ENCODE measurements around the gene PPIA. TPM values are rescaled to one million over a fixed set of nuclear protein-coding genes. Genes with fewer than 3 reads are reported as not detected.

PPIA gene
- total RNA-seq, 1 experiment from 2014 or later: 2,409 TPM

DNA sequence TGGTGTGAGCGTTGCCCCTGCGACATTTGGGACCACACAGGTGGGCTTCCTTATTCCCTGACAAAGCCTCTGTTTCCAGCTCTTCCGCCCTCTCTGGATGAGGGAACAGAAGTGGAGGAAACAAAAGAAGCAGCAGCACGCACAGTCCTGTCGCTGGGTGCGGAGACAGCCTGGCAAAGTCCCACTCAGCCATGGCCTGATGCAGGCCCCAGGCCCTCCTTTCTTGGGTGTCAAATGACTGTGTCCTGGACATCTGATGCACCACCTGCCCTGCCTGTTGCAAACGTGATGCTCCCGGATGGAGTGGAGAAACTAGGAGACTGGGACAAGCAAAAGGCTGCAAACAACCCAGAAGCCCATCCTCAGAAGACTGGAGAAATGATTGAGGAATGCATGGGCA is 27.1 kb upstream of the PPIA start:
- H2BK12ac ChIP-seq (ENCODE audit: insufficient read length, low read depth, low read length): no peak overlapping the region
- no peaks in the 10 kb centered on the region for H3K27me3 ChIP-seq (ENCODE audit: insufficient read depth, low read length)
- no peak overlapping the region for H3K56ac ChIP-seq (ENCODE audit: insufficient read length, low read depth, low read length)
- H3K27ac ChIP-seq (ENCODE audit: insufficient read length, low read depth, low read length): no peak overlapping the region
- Mint-ChIP-seq H3K27me3 (ENCODE audit: low read depth) (peaks cover 4% of the 10 kb centered on the region), H3K27ac (peak overlapping the region in 2 of 3 experiments; percentile 25 to 81; a peak in 4 of 7 replicates), H3K36me3 (ENCODE audit: insufficient read depth in 1 of 3, low read depth in 3 of 3) (peaks cover 17 to 50% (median 47%) of the 10 kb centered on the region in 3 experiments; a peak in 6 of 7 replicates), H3K9me3 (peaks cover 0 to 4% of the 10 kb centered on the region in 2 experiments; a peak in 1 of 5 replicates), H3K4me3 (no peak overlapping the region), H3K4me1 (peaks cover 11 to 16% of the 10 kb centered on the region in 2 experiments)
- no peaks in the 10 kb centered on the region for H3K9me3 ChIP-seq (ENCODE audit: control insufficient read depth, low read depth, low read length)
- H3K18ac ChIP-seq (ENCODE audit: insufficient read length, low read depth, low read length): no peak overlapping the region
- no peaks in the 10 kb centered on the region for H3K79me1 ChIP-seq (ENCODE audit: insufficient read depth, low read depth, low read length, poor library complexity, severe bottlenecking)
- TF ChIP-seq, protein P1, sequence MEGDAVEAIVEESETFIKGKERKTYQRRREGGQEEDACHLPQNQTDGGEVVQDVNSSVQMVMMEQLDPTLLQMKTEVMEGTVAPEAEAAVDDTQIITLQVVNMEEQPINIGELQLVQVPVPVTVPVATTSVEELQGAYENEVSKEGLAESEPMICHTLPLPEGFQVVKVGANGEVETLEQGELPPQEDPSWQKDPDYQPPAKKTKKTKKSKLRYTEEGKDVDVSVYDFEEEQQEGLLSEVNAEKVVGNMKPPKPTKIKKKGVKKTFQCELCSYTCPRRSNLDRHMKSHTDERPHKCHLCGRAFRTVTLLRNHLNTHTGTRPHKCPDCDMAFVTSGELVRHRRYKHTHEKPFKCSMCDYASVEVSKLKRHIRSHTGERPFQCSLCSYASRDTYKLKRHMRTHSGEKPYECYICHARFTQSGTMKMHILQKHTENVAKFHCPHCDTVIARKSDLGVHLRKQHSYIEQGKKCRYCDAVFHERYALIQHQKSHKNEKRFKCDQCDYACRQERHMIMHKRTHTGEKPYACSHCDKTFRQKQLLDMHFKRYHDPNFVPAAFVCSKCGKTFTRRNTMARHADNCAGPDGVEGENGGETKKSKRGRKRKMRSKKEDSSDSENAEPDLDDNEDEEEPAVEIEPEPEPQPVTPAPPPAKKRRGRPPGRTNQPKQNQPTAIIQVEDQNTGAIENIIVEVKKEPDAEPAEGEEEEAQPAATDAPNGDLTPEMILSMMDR (conservative IDR thresholded peaks at IDR 0.05): no peak
- no peak overlapping the region for H3K9ac ChIP-seq (ENCODE audit: extremely low read depth, insufficient read length, low read length)
- no peak overlapping the region for H2AK5ac ChIP-seq (ENCODE audit: insufficient read length, low read length)
- no peak overlapping the region for H4K8ac ChIP-seq (replicated peaks; ENCODE audit: insufficient read length, low read depth, low read length)
- H2BK20ac ChIP-seq (ENCODE audit: low read depth, low read length, poor library complexity, severe bottlenecking): no peak overlapping the region
- no peak overlapping the region for H3T11ph ChIP-seq (ENCODE audit: low read length)
- no peak overlapping the region for H4K91ac ChIP-seq (ENCODE audit: insufficient read length, low read depth, low read length)
- no peak overlapping the region for H3K14ac ChIP-seq (ENCODE audit: insufficient read depth, low read length)
- H4K20me1 ChIP-seq (ENCODE audit: control insufficient read depth, insufficient read depth, insufficient read length): no peaks in the 10 kb centered on the region
- no peaks in the 10 kb centered on the region for H3K79me2 ChIP-seq (ENCODE audit: insufficient read depth, low read length)
- no peak overlapping the region for H3K4me2 ChIP-seq (ENCODE audit: insufficient read depth, insufficient read length, low read length)
- no peak overlapping the region for H4K5ac ChIP-seq (ENCODE audit: insufficient read length, low read depth, low read length)
- H2BK15ac ChIP-seq (ENCODE audit: low read depth, low read length): no peak overlapping the region
- DNase-seq: no peak
- no peaks in the 10 kb centered on the region for H3K23me2 ChIP-seq (ENCODE audit: insufficient read length, low read depth, low read length, poor library complexity, severe bottlenecking)
- H3K4me1 ChIP-seq (ENCODE audit: insufficient read depth, low read length): no peaks in the 10 kb centered on the region
- H3K23ac ChIP-seq (ENCODE audit: insufficient read length, low read depth, low read length): no peak overlapping the region
- H2AFZ ChIP-seq (ENCODE audit: low read length): no peak overlapping the region
- WGBS (ENCODE audit: extremely low coverage, insufficient read length, low lambda C conversion rate): no CpG with 5 or more reads among the region's 8 CpGs
- H3K4ac ChIP-seq (ENCODE audit: low read depth, low read length): no peak overlapping the region
- H2BK120ac ChIP-seq (ENCODE audit: low read depth, low read length, poor library complexity, severe bottlenecking): no peak overlapping the region
- H2BK5ac ChIP-seq (ENCODE audit: insufficient read length, low read length): no peak overlapping the region

Measured in H9 (cell line).